Anterior cingulate cortex (tissue), 58 donors: ENCODE measurements around the gene ZNF286A.
"Not testable (repeated sequence)": the region's sequence is repeated elsewhere in the genome, so short reads cannot be mapped to it uniquely, and the experiment has no call there.

Experiments used
- DNase-seq, 58 donors: peaks; one replicate each; lab custom pipeline; 2025; lab: John Stamatoyannopoulos, UW

ZNF286A gene

GRCh38 chr17:15687494-15687893 lies 12.1 kb upstream of the ZNF286A start:
- not testable (repeated sequence) for DNase-seq

GRCh38 chr17:15698967-15699366 lies 585 bp upstream of the ZNF286A start:
- DNase-seq: not testable (repeated sequence)

- not testable (repeated sequence) for DNase-seq
These were observed 385 bp downstream of the ZNF286A start for GRCh38 chr17:15699937-15700336.

DNA sequence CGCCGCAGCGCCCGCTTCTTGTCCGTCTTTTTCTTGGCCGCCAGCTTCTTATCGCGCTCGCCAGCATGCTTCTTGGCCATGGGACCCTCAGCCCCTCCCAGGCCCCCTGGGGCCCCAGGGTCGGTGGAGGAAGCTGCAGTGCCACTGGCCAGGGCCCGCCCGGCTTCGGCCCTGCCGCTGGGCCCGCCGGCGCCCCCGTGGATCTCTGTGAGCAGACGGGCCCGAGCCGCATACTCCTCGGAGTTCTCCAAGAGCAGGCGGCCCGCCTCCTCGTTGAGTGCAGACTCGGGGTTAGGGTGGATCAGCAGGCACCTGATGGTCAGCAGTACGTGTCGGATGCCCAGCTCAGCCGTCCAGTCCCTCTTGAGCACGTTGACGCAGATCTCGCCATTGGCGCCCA lies 4.7 kb downstream of the ZNF286A start:
- not testable (repeated sequence) for DNase-seq

DNA sequence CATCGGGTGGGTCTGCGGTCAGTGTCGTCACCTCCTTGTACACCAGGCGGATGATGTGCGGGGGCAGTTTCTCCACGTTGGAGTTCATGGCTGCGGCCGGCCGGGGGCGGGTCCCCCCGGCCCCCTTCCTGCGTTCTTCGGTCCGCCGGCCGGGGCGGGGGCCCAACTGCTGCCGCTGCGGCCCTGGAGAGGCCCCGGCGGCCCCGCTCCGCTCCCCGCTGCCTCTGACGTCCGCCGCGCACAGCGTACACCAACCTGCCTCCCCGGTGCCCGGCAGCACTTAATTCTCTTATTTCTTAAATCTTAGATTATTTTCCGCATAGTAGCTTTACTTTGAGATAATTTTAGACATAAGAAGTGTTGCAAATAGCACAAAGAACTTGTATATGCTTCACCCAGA lies 5.3 kb downstream of the ZNF286A start:
- not testable (repeated sequence) for DNase-seq

DNA sequence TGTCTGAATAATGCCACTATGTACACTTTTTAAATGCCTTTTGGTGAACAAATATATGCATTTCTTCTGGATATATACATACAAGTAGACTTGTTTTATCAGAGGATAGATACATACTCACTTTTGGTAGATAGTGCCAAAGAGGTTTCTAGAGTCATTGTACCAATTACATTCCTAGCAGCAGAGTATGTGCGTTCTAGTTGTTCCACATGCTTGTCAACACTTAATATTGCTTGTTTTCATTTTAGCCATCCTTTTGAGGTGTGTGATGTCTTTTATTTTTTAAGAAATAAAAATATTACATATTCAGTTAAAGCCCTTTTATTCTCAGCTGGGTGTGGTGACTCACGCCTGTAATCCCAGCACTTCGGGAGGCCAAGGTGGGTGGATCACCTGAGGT lies 9.3 kb downstream of the ZNF286A start:
- DNase-seq: not testable (repeated sequence)

GRCh38 chr17:15716601-15717563 lies 17.3 kb downstream of the ZNF286A start:
- not testable (repeated sequence) for DNase-seq

GRCh38 chr17:15730535-15730934 lies 31.0 kb downstream of the ZNF286A start:
- not testable (repeated sequence) for DNase-seq

- not testable (repeated sequence) for DNase-seq
These were observed 32.3 kb downstream of the ZNF286A start, which contains the start of gene TBC1D26 for GRCh38 chr17:15731900-15732299. TSS of gene TBC1D26 (plus strand) at chr17:15732283. CDS start at chr17:15735349, 3,066 bp downstream.

- DNase-seq: not testable (repeated sequence)
These were observed 33.7 kb downstream of the ZNF286A start for GRCh38 chr17:15733174-15733789.

DNA sequence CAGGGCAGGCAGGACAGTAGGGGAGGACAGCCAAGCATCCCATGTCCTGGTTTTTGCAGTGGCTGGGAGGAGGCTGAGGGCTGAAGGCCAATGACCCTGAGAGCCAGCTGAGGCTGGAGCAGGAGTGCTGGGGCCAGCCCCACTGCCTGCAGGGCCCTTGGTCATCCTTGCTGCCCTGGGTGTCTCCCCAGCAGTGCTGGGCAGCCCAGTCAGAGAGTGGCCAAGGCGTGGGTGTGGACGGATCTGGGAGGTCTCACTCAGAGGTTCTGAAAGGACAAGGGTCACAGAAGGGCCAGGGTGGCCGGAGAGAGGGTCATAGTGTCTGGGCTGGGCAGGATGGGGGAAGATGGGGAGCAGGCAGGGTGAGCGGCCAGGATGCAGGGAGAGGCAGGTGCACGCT lies 37.0 kb downstream of the ZNF286A start:
- not testable (repeated sequence) for DNase-seq

GRCh38 chr17:15738066-15738465 lies 38.5 kb downstream of the ZNF286A start:
- no peak for DNase-seq

DNA sequence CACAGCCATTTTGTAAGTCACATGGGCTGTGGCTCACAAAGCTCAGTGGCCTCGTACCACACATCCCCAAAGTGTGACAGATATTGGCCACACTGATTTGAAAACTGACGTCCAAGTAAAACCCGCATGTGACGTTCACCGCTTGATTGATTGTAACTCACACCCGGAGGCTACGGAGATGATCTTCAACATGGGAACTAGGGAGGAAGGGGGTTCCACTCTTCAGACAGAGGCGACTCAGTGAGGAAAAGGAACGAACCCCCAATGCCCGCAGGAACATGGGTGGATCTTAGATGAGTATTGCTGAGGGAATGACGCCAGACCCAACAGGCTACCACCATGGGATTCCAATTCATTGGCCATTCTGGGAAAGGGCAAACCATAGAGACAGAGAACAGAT lies 39.7 kb downstream of the ZNF286A start:
- DNase-seq: not testable (repeated sequence)

GRCh38 chr17:15740041-15740440 lies 40.5 kb downstream of the ZNF286A start:
- DNase-seq: not testable (repeated sequence)

DNA sequence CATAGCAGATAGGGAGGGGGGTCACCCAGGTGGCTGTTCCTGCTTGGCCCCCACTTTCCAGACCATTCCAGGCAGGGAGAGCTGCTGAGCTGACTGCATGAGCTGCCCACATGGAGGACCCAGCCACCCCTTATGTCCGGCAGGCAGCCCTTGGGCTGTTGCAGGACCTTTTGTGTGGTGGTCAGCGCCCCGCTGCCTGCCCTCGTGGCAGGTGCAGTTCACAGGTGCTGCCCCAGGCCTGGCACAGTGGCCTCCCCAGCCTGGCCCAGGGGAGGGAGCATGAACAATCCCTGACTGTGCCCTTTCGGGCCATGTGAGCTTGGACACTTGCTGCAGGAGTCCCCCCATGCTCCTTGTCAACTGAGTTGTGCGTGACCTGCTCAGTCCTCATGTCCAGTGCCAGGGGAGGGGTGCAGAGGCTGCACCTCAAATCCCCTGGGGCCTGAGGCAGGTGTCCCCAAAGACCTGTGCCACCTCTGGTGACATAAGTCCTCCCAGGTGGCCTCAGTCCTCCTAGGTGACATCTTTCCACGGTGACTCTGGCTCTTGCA lies 41.1 kb downstream of the ZNF286A start:
- no peak for DNase-seq

- DNase-seq: no peak
These were observed 42.1 kb downstream of the ZNF286A start for GRCh38 chr17:15741624-15742023.

- DNase-seq: no peak
These were observed 42.7 kb downstream of the ZNF286A start for GRCh38 chr17:15742051-15742795.

DNA sequence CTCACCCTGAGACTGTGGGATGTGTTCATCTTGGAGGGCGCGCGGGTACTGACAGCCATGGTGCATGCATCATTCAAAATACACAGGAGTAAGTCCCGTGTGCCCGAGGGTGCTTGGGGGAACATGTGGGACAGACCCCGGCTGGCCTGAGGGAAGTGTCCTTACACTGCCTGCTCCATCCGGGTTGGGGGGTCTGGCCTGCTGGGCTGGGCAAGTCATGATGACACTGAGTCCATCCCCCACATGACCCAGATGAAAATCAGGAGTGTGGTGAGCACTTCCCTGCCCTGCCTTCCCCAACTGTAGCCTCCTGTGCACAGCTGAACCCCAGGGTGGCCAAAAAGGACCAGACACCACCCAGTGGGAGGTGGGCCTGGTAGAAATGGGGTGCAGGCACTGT lies 43.4 kb downstream of the ZNF286A start:
- no peak for DNase-seq

- no peak for DNase-seq
These were observed 44.6 kb downstream of the ZNF286A start for GRCh38 chr17:15744074-15744676.

DNA sequence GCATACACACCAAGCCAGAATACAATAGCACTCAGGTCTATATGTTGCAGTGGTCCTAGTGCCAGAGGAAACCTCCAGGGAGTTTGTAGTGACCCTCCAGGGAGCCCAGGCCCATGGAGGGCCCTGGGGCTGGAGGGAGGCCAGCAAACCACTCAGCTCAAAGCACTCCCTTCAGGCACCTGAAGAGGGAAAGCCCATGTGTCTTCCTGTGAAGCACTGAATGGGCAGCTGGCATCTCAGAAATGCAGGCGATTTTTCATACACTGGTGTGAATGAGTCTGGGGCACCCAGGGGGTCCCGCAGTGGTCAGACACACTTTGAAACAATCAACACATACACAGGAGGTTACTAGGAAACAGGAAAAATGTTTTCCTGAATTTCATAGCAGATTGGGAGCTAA lies 45.3 kb downstream of the ZNF286A start:
- DNase-seq: no peak
